GM18517 (cell line): ENCODE measurements around the gene ADORA2A.

Experiments
- ATAC-seq: cut with Tn5 transposase; IDR thresholded peaks from one replicate; pipeline ENCODE4 v1.9.1; 2021; ENCODE audit warnings: mild to moderate bottlenecking, moderate library complexity; ENCODE audit not compliant: unreplicated experiment

The ADORA2A gene

GRCh38 chr22:24427500-24428164 lies at the start of gene ADORA2A:
Gene ADORA2A, plus strand, starts transcription at chr22:24427599. Its CDS starts 5,806 bp downstream, at chr22:24433405.
- peak; percentile 56 for ATAC-seq

GRCh38 chr22:24379536-24379935 lies 47.9 kb upstream of the ADORA2A start:
- ATAC-seq: no peak

GRCh38 chr22:24380220-24380904 lies 47.0 kb upstream of the ADORA2A start:
- ATAC-seq: no peak

GRCh38 chr22:24380905-24381230 lies 46.5 kb upstream of the ADORA2A start:
- ATAC-seq: no peak

GRCh38 chr22:24383061-24383460 lies 44.3 kb upstream of the ADORA2A start:
- ATAC-seq: no peak

GRCh38 chr22:24384131-24384530 lies 43.3 kb upstream of the ADORA2A start:
- no peak for ATAC-seq

GRCh38 chr22:24386937-24387471 lies 40.4 kb upstream of the ADORA2A start:
- no peak for ATAC-seq

GRCh38 chr22:24389680-24390079 lies 37.7 kb upstream of the ADORA2A start:
- ATAC-seq: no peak

- ATAC-seq: no peak
Observed at GRCh38 chr22:24390156-24390555, 37.2 kb upstream of the ADORA2A start.

GRCh38 chr22:24390576-24390975 lies 36.8 kb upstream of the ADORA2A start:
- ATAC-seq: no peak

GRCh38 chr22:24391836-24392217 lies 35.6 kb upstream of the ADORA2A start:
- no peak for ATAC-seq

- ATAC-seq: no peak
Observed at GRCh38 chr22:24392218-24392931, 35.0 kb upstream of the ADORA2A start.

GRCh38 chr22:24393012-24393559 lies 34.3 kb upstream of the ADORA2A start:
- no peak for ATAC-seq

GRCh38 chr22:24393848-24394247 lies 33.6 kb upstream of the ADORA2A start:
- ATAC-seq: no peak

GRCh38 chr22:24394254-24394653 lies 33.1 kb upstream of the ADORA2A start:
- ATAC-seq: no peak

- no peak for ATAC-seq
Observed at GRCh38 chr22:24398409-24398808, 29.0 kb upstream of the ADORA2A start.

- peak; percentile 5 for ATAC-seq
Observed at GRCh38 chr22:24400034-24400725, 27.2 kb upstream of the ADORA2A start.

GRCh38 chr22:24400726-24401596 lies 26.4 kb upstream of the ADORA2A start:
- ATAC-seq: peak; percentile 46

- no peak for ATAC-seq
Observed at GRCh38 chr22:24401931-24402367, 25.4 kb upstream of the ADORA2A start.
